ENCODE results near the gene NKX1-1. TPM values are rescaled to one million over a fixed set of nuclear protein-coding genes. Genes with fewer than 3 reads are reported as not detected.

The NKX1-1 gene
- total and polyA plus RNA-seq, 2 donors: not detected

- DNase-seq (ENCODE audit: extremely low spot score): no peak
- no peaks in the 10 kb centered on the region for H3K4me1 ChIP-seq (ENCODE audit: insufficient read depth)
- no peak overlapping the region for H3K4me3 ChIP-seq (ENCODE audit: low read depth, low read length)
- H3K27ac ChIP-seq (ENCODE audit: low read depth): no peak overlapping the region
- WGBS: 91% methylated on average over 10 of the region's 10 CpGs
- peaks cover 2% of the 10 kb centered on the region for H3K36me3 ChIP-seq (ENCODE audit: insufficient read depth)
Measured at GRCh38 chr4:1362046-1362445, 44.2 kb downstream of the NKX1-1 start.

GRCh38 chr4:1361431-1361830 lies 44.8 kb downstream of the NKX1-1 start:
- Histone ChIP-seq H3K4me1 (ENCODE audit: insufficient read depth) (no peaks in the 10 kb centered on the region), H3K4me3 (ENCODE audit: low read depth, low read length) (no peak overlapping the region), H3K36me3 (ENCODE audit: insufficient read depth) (peaks cover 2% of the 10 kb centered on the region), H3K27ac (ENCODE audit: low read depth) (no peak overlapping the region)
- no peak for DNase-seq (ENCODE audit: extremely low spot score)
- 82% methylated on average over 18 of the region's 18 CpGs for WGBS

GRCh38 chr4:1360423-1361283 lies 45.6 kb downstream of the NKX1-1 start:
- WGBS: 81% methylated on average over 29 of the region's 29 CpGs

GRCh38 chr4:1359976-1360375 lies 46.3 kb downstream of the NKX1-1 start:
- WGBS: 92% methylated on average over 16 of the region's 16 CpGs
- Histone ChIP-seq H3K27ac (ENCODE audit: low read depth) (no peak overlapping the region), H3K4me1 (ENCODE audit: insufficient read depth) (no peaks in the 10 kb centered on the region), H3K36me3 (ENCODE audit: insufficient read depth) (peaks cover 2% of the 10 kb centered on the region), H3K4me3 (ENCODE audit: low read depth, low read length) (no peak overlapping the region)
- no peak for DNase-seq (ENCODE audit: extremely low spot score)

More at GRCh38 chr4:1360423-1361283, 45.6 kb downstream of the NKX1-1 start:
- H3K4me3 ChIP-seq (ENCODE audit: low read depth, low read length): no peak overlapping the region
- peaks cover 2% of the 10 kb centered on the region for H3K36me3 ChIP-seq (ENCODE audit: insufficient read depth)
- H3K27ac ChIP-seq (ENCODE audit: low read depth): no peak overlapping the region
- H3K4me1 ChIP-seq (ENCODE audit: insufficient read depth): no peaks in the 10 kb centered on the region
- DNase-seq (ENCODE audit: extremely low spot score): no peak

- DNase-seq (ENCODE audit: extremely low spot score): no peak
- WGBS: 85% methylated on average over 14 of the region's 14 CpGs
- no peak overlapping the region for H3K4me3 ChIP-seq (ENCODE audit: low read depth, low read length)
- H3K27ac ChIP-seq (ENCODE audit: low read depth): no peak overlapping the region
- peaks cover 2% of the 10 kb centered on the region for H3K36me3 ChIP-seq (ENCODE audit: insufficient read depth)
- no peaks in the 10 kb centered on the region for H3K4me1 ChIP-seq (ENCODE audit: insufficient read depth)
Measured at GRCh38 chr4:1359144-1359501, 47.1 kb downstream of the NKX1-1 start.

- H3K4me3 ChIP-seq (ENCODE audit: low read depth, low read length): no peak overlapping the region
- no peak overlapping the region for H3K27ac ChIP-seq (ENCODE audit: low read depth)
- 94% methylated on average over 38 of the region's 38 CpGs for WGBS
- no peaks in the 10 kb centered on the region for H3K4me1 ChIP-seq (ENCODE audit: insufficient read depth)
- DNase-seq (ENCODE audit: extremely low spot score): no peak
- peaks cover 2% of the 10 kb centered on the region for H3K36me3 ChIP-seq (ENCODE audit: insufficient read depth)
Measured at GRCh38 chr4:1358421-1359143, 47.7 kb downstream of the NKX1-1 start.

- Histone ChIP-seq H3K4me1 (ENCODE audit: insufficient read depth) (no peaks in the 10 kb centered on the region), H3K27ac (ENCODE audit: low read depth) (no peak overlapping the region), H3K4me3 (ENCODE audit: low read depth, low read length) (no peak overlapping the region), H3K36me3 (ENCODE audit: insufficient read depth) (peaks cover 2% of the 10 kb centered on the region)
- DNase-seq (ENCODE audit: extremely low spot score): no peak
- 97% methylated on average over 27 of the region's 27 CpGs for WGBS
Measured at GRCh38 chr4:1357356-1358248, 48.6 kb downstream of the NKX1-1 start.

GRCh38 chr4:1356181-1356998 lies 49.9 kb downstream of the NKX1-1 start:
- Histone ChIP-seq H3K27ac (ENCODE audit: low read depth) (no peak overlapping the region), H3K36me3 (ENCODE audit: insufficient read depth) (peaks cover 2% of the 10 kb centered on the region), H3K4me1 (ENCODE audit: insufficient read depth) (no peaks in the 10 kb centered on the region), H3K4me3 (ENCODE audit: low read depth, low read length) (no peak overlapping the region)
- no peak for DNase-seq (ENCODE audit: extremely low spot score)
- WGBS: 54% methylated on average over 28 of the region's 28 CpGs

GRCh38 chr4:1355378-1355777 lies 50.9 kb downstream of the NKX1-1 start:
- H3K4me3 ChIP-seq (ENCODE audit: low read depth, low read length): no peak overlapping the region
- no peak for DNase-seq (ENCODE audit: extremely low spot score)
- WGBS: 90% methylated on average over 14 of the region's 14 CpGs
- H3K4me1 ChIP-seq (ENCODE audit: insufficient read depth): no peaks in the 10 kb centered on the region
- no peak overlapping the region for H3K27ac ChIP-seq (ENCODE audit: low read depth)
- peaks cover 2% of the 10 kb centered on the region for H3K36me3 ChIP-seq (ENCODE audit: insufficient read depth)

- H3K4me3 ChIP-seq (ENCODE audit: low read depth, low read length): no peak overlapping the region
- H3K4me1 ChIP-seq (ENCODE audit: insufficient read depth): no peaks in the 10 kb centered on the region
- DNase-seq (ENCODE audit: extremely low spot score): no peak
- H3K36me3 ChIP-seq (ENCODE audit: insufficient read depth): peaks cover 2% of the 10 kb centered on the region
- no peak overlapping the region for H3K27ac ChIP-seq (ENCODE audit: low read depth)
- 94% methylated on average over 18 of the region's 18 CpGs for WGBS
Measured at GRCh38 chr4:1354983-1355275, 51.3 kb downstream of the NKX1-1 start.

- Histone ChIP-seq H3K36me3 (ENCODE audit: insufficient read depth) (peaks cover 2% of the 10 kb centered on the region), H3K4me3 (ENCODE audit: low read depth, low read length) (no peak overlapping the region), H3K4me1 (ENCODE audit: insufficient read depth) (no peaks in the 10 kb centered on the region), H3K27ac (ENCODE audit: low read depth) (no peak overlapping the region)
- no peak for DNase-seq (ENCODE audit: extremely low spot score)
- 88% methylated on average over 36 of the region's 36 CpGs for WGBS
Measured at GRCh38 chr4:1354136-1354982, 51.9 kb downstream of the NKX1-1 start.
